Rectal smooth muscle tissue (tissue), 1 donor: Measurements from ENCODE around the gene LRIG1.
"Not testable (repeated sequence)": the region's sequence is repeated elsewhere in the genome, so short reads cannot be mapped to it uniquely, and the experiment has no call there.

Experiments
- H3K27ac ChIP-seq: one replicate; pipeline ENCODE4 v1.7.0; 2013; ENCODE audit warnings: low read depth, low read length, inconsistent platforms
- H3K27me3 ChIP-seq: one replicate; pipeline ENCODE4 v1.7.0; 2013; ENCODE audit warnings: low read length; ENCODE audit not compliant: control insufficient read depth, insufficient read depth
- H3K36me3 ChIP-seq: one replicate; pipeline ENCODE4 v1.7.0; 2013; ENCODE audit warnings: low read length; ENCODE audit not compliant: control insufficient read depth, insufficient read depth
- H3K4me1 ChIP-seq: one replicate; pipeline ENCODE4 v1.7.0; 2013; ENCODE audit warnings: low read length; ENCODE audit not compliant: control insufficient read depth, insufficient read depth
- H3K4me3 ChIP-seq: one replicate; pipeline ENCODE4 v1.7.0; 2013; ENCODE audit warnings: low read length
- H3K9ac ChIP-seq: one replicate; pipeline ENCODE4 v1.7.0; 2013; ENCODE audit warnings: low read length

Gene LRIG1

DNA sequence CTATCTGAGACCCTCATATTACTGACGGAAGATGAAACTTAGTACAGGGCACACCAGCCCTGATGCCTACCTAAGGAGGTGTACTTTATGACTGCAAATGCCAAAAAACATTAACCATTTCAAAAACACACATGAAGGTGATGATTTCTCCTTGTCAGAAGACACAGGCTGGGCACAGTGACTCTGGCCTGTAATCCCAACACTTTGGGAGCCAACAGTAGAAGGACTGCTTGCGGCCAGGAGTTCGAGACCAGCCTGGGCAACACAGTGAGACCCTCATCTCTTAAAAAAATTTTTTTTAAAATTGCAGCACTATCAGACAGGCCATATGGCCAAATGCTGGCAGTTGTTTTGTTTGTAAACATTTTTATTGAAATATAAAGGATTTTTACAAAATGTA, 73.5 kb downstream of the LRIG1 start:
- Histone ChIP-seq H3K4me1 (peaks cover 63% of the 10 kb centered on the region), H3K9ac (no peak overlapping the region), H3K4me3 (no peak overlapping the region), H3K36me3 (no peaks in the 10 kb centered on the region), H3K27me3 (no peaks in the 10 kb centered on the region), H3K27ac (peak overlapping the region; percentile 84)

DNA sequence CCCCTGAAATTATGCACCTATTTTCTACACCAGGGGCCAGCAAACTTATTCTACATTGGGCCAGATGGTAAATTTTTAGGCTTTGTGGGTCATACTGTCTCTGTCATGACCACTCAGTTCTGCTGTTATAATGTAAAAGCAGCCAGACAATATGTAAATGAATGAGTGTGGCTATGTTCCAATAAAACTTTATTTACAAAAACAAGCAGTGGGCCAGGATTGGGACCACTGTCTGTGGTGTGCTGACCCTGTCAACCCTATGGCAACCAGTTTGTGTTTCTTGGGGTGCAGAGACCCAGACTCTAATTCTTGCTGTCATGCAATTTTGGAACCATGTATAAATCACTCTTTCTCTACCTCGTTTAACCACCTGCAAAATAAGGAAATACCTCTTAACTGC, 74.7 kb downstream of the LRIG1 start:
- H3K4me3 ChIP-seq = no peak overlapping the region
- H3K36me3 ChIP-seq = no peaks in the 10 kb centered on the region
- H3K9ac ChIP-seq = no peak overlapping the region
- H3K27me3 ChIP-seq = no peaks in the 10 kb centered on the region
- peaks cover 60% of the 10 kb centered on the region for H3K4me1 ChIP-seq
- peak overlapping the region; percentile 84 for H3K27ac ChIP-seq

DNA sequence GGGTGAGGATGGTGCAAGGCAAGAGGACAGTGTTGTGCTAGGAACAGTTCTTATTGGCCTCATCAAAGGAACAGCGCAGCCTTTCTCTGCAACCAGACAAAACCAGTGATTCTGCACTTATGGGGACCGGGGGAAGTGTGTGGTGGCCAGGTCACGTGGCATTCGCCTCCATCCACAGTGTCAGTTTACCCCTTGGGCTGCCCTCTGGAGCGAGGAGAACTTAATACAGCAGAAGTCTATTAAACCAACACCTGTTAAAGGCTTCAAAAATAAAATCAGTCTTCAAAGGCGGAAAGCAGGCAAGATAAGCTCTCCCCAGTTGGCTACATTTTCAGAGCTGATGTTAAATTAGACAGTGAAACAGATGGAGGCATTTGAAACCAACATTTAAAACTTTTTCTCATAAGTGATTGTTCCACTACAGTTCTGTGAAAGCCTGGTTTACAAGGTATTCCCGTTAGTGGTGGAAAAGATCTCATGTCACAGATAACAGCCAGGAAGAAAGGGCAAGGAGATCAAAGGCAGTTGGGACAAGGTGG, 75.2 kb downstream of the LRIG1 start:
- Histone ChIP-seq H3K4me1 (peaks cover 56% of the 10 kb centered on the region), H3K36me3 (no peaks in the 10 kb centered on the region), H3K9ac (no peak overlapping the region), H3K27me3 (no peaks in the 10 kb centered on the region), H3K27ac (peak overlapping the region; percentile 84), H3K4me3 (peak overlapping the region; percentile 1)

DNA sequence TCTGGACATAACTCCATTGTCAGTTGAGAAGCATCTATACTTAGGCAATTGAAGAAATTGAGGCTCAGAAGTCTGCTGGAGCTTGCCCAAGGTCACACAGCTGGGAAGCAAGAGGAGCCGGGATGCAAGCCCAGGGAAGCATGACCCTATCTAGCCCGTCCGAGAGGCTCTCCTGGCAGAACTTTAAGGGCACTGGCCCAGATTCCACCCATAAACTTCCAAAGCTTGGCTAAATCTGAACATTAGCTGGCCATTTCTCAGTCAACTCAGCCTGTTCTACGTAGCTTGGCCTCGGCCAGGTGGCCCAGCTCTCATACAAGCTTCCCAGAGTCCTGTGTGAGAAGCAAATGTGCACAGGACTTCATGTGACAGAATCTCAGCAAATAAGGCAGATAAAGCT, 75.8 kb downstream of the LRIG1 start:
- H3K27ac ChIP-seq = peak overlapping the region; percentile 84
- no peak overlapping the region for H3K9ac ChIP-seq
- no peaks in the 10 kb centered on the region for H3K27me3 ChIP-seq
- H3K4me3 ChIP-seq = peak overlapping the region; percentile 1
- H3K36me3 ChIP-seq = peaks cover 6% of the 10 kb centered on the region
- H3K4me1 ChIP-seq = peaks cover 55% of the 10 kb centered on the region

DNA sequence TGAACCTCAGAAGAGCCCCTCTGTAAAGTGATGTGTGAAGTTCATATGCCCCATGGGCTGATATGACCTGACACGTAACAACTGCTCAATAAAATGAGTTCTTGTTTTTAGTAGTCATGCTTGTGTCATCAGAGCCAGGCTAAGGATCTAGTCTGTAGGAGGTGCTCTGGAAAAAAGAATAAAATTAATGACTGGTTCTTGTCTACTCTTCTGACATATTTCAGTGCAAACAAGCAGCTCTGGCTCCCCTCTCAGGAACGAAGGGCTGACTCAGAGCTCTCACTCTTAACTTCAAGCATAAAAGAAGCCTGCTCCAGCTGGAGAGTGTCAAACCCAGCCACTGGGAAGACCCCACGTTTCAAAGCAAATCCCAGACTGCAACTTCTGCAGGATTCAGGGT, 77.0 kb downstream of the LRIG1 start:
- Histone ChIP-seq H3K27ac (peak overlapping the region; percentile 84), H3K36me3 (peaks cover 7% of the 10 kb centered on the region), H3K4me1 (peaks cover 62% of the 10 kb centered on the region), H3K27me3 (no peaks in the 10 kb centered on the region), H3K4me3 (no peak overlapping the region), H3K9ac (no peak overlapping the region)

DNA sequence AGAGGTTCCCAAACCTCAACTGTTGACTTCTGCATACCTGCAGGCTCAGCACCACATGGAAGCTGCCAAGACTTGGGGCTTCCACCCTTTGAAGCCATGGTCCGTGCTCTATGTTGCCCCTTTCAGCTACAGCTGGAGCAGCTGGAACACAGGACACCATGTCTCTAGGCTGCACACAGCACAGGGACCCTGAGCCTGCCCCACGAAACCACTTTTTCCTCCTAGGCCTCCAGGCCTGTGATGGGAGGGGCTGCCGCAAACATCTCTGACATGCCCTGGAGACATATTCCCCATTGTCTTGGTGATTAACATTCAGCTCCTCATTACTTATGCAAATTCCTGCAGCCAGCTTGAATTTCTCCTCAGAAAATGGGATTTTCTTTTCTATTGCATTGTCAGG, 78.9 kb downstream of the LRIG1 start:
- H3K36me3 ChIP-seq, H3K4me3 ChIP-seq, H3K9ac ChIP-seq, H3K27me3 ChIP-seq: not testable (repeated sequence)
- Histone ChIP-seq H3K27ac (peak overlapping the region; percentile 33), H3K4me1 (peaks cover 54% of the 10 kb centered on the region)

DNA sequence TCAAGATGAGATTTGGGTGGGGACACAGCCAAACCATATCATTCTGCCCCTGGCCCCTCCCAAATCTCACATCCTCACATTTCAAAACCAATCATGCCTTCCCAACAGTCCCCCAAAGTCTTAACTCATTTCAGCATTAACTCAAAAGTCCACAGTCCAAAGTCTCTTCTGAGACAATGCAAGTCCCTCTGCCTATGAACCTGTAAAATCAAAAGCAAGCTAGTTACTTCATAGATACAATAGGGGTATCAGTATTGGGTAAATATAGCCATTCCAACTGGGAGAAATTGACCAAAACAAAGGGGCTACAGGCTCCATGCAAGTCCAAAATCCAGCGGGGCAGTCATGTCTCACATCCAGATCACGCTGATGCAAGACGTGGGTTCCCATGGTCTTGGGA, 79.7 kb downstream of the LRIG1 start:
- H3K9ac ChIP-seq, H3K4me3 ChIP-seq, H3K36me3 ChIP-seq, H3K27me3 ChIP-seq: not testable (repeated sequence)
- H3K27ac ChIP-seq = peak overlapping the region; percentile 86
- peaks cover 55% of the 10 kb centered on the region for H3K4me1 ChIP-seq

DNA sequence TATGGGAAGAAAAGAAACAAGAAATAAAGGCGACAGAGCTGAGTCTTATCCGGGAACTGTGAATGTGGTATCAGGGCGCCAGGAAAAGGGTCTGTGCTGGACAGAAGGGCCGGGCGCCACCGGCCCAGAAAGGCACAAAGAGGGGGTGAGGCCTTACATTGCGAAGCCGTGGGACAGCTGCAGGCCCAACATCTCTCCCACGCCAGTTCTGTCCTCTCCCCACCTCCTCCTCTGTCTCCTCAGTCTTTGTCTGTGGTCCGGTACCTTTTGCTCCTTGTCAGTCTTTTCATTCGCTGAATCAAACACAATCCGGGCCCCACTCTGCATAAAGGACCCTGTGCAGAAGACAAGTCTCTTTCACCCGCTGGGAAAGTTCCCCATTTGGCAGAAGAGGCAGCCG, 81.8 kb downstream of the LRIG1 start:
- H3K27me3 ChIP-seq = no peaks in the 10 kb centered on the region
- H3K4me1 ChIP-seq = peaks cover 50% of the 10 kb centered on the region
- H3K36me3 ChIP-seq = peaks cover 7% of the 10 kb centered on the region
- H3K9ac ChIP-seq = no peak overlapping the region
- peak overlapping the region; percentile 86 for H3K27ac ChIP-seq
- no peak overlapping the region for H3K4me3 ChIP-seq

DNA sequence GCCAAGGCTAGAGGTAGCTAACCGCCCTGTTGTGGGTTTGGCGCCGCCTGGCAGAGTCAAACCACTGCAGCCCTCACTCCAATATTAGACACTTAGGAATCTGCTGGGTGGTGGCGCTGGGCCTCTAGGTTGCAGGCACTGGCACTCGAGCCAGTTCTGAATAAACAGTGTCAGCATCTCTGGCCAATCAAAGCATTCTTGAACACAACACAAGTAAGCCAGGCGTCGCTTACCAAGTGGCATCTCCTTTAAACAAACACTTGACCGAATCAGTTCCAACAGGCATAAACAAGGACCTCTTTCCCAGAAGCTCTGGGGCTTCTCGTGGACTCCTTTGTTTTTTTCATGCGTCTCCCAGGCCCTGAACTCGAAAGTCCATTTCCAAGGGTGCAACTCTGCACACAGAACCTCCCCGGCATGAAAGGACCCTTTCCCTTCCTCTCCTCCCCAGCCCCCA, 82.3 kb downstream of the LRIG1 start:
- Histone ChIP-seq H3K36me3 (peaks cover 7% of the 10 kb centered on the region), H3K4me1 (peaks cover 48% of the 10 kb centered on the region), H3K4me3 (no peak overlapping the region), H3K27me3 (no peaks in the 10 kb centered on the region), H3K27ac (peak overlapping the region; percentile 87), H3K9ac (no peak overlapping the region)

DNA sequence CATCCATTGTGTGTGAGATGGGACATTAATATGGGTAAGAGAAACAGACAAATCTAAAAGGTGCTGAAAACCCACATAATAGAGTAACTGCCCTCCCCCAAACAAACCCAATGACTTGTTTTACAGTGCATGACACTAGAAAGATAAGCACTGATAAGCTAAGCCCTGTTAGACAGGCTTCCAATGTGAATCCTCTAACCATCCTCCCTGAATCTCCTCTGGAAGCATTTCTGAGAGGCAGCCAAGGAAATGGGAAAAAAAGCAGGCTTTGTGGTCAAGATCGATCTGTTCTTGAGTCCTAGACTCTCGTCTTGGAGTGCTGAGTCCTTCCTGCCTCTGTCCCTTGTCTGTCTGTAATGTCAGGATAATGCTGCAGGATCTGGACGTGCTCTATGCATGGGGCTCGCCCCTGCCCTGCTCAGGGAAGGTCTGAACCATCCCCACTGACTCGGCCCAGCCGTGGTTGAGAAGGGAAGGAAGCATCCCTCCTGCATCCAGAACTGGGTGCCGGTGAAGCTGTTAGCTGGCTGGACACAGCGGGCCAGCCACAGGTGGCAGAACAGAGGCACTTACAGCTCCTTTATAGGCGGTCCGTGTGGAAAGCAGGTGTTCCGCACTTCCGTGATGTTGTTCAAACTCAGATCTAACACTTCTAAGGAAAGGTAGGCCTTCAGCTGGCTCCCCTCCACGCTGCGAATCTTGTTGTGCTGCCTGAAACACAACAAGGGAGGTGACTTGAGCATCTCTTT, 84.1 kb downstream of the LRIG1 start:
- Histone ChIP-seq H3K4me1 (peaks cover 55% of the 10 kb centered on the region), H3K36me3 (peaks cover 17% of the 10 kb centered on the region), H3K9ac (no peak overlapping the region), H3K4me3 (no peak overlapping the region), H3K27ac (peak overlapping the region; percentile 87), H3K27me3 (no peaks in the 10 kb centered on the region)

DNA sequence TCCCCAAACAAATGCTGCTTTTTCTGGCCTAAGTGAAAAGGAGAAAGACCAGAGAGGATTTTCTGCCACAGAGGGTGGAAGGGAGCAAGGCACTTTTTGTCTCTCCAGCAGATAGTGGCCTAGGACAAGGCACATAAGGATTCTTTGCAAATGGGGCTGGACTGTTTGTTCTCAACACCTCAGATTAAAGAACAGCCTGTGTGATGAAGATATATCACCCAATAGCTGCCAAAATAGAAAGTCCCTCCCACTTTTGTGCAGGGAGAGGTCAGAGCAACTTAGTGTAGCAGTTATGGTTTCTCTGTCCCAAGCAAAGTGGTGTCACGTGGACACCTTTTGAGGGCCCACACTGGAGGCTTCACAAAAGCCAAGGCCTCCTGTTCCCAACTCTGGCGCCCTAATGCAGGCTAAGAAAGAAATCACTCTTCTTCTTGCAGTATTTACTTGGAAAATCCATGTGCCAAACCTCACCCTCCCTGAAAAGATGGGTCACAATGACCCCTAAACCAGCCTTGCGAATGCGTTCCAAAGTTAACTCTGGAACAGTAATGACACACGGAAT, 84.9 kb downstream of the LRIG1 start:
- Histone ChIP-seq H3K9ac (no peak overlapping the region), H3K27ac (peak overlapping the region; percentile 87), H3K4me1 (peaks cover 61% of the 10 kb centered on the region), H3K4me3 (no peak overlapping the region), H3K36me3 (peaks cover 21% of the 10 kb centered on the region), H3K27me3 (no peaks in the 10 kb centered on the region)

DNA sequence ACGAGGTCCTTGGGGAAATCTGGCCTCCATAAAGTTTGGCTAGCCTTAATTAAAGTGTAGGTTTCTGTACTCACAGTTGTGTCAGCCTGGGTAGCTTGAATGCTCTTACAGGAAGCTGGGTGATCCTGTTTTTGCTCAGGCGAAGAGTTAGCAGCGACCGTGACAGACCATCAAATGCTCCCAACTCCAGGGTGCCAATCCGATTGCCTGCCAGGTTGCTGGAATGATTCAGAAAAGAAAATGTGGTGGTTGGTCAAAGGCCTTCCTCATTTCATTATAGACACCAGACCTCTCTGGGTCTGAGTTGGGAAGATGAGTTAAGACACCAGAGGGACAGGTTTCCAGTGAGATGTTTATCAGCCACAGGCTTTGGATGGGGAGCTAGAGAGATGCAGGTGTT, 86.0 kb downstream of the LRIG1 start:
- Histone ChIP-seq H3K4me3 (no peak overlapping the region), H3K27me3 (no peaks in the 10 kb centered on the region), H3K27ac (peak overlapping the region; percentile 87), H3K36me3 (peaks cover 19% of the 10 kb centered on the region), H3K4me1 (peaks cover 66% of the 10 kb centered on the region), H3K9ac (no peak overlapping the region)
